Central memory CD4-positive, alpha-beta T cell (primary cell): Measurements from ENCODE around the gene SLC7A5.
"Not testable (repeated sequence)": the region's sequence is repeated elsewhere in the genome, so short reads cannot be mapped to it uniquely, and the experiment has no call there.

Experiments
- DNase-seq: peaks from one replicate; pipeline ENCODE4 v3.0.0; 2022

Gene SLC7A5

DNA sequence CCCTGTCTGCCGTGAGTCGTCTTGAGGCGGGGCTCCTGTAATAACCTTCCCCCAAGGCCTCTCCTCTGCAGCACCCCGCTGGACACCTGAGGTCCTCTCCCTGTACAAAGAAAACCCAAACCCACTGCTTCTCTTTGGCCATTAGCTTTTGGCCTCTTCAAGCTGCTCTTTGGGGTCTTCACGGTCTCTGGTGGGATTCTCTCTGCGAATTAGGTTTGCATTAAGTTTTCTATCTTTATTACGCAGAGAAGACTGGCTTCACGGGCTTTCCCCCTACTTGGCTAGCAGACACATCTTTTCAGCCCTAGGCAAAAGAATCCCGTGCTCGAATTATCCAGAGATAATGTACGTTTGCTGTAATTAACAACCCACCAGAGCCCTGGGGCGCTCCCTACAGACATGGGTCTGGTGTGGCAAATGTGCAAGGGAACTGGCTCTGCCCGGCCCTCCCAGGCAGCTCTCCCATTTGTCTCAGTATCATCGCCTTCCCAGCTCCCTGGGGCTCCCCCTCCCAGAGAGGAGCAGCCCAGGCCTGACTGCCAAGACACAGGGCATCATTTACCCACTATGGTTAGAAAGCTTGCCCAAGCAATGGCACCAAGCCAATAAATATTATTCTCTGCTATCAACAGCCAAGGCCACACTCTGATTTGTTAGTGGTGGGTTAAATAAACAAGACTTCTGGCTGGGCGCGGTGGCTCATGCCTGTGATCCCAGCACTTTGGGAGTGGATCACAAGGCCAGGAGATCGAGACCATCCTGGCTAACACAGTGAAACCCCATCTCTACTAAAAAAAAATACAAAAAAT is 78.8 kb downstream of the SLC7A5 start:
- DNase-seq = no peak

DNA sequence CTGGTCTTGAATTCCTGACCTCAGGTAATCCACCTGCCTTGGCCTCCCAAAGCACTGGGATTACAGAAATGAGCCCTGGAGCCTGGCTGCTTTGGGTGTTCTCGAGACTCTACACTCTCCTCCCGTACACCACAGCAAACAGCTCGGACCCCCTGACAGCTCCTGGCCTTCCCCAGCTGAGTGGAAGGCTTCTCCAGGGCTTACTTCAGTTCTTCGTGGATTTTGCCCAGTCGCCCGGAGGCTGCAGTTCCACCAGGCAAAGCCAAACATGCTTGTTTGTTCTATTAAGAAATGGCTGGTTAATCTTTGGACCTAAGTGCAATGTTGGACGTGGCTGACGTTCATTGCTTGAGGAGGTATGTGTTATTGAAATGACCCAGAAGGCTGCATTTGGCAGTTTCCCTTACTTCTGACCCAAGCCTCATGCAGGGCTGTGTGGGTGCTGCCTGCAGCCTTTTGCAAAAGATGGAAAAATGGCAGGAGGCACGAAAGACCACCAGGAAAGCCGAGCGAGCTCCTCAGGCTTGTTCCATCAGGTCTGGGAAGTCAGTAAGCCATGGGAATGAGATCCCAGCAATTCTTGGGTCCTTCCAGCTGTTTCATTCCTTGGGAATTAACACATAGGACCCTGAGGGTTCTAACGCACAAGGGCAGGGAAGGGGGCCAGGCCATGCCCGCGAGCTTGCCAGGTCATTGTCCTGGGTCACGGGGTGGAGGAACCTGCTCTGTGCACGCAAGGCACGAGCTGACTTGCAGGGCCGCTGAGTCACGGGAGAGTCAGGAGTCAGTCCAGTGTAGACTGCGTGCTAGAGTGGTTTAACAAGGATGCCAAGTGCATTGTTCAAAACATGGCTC is 79.6 kb downstream of the SLC7A5 start:
- DNase-seq = no peak

DNA sequence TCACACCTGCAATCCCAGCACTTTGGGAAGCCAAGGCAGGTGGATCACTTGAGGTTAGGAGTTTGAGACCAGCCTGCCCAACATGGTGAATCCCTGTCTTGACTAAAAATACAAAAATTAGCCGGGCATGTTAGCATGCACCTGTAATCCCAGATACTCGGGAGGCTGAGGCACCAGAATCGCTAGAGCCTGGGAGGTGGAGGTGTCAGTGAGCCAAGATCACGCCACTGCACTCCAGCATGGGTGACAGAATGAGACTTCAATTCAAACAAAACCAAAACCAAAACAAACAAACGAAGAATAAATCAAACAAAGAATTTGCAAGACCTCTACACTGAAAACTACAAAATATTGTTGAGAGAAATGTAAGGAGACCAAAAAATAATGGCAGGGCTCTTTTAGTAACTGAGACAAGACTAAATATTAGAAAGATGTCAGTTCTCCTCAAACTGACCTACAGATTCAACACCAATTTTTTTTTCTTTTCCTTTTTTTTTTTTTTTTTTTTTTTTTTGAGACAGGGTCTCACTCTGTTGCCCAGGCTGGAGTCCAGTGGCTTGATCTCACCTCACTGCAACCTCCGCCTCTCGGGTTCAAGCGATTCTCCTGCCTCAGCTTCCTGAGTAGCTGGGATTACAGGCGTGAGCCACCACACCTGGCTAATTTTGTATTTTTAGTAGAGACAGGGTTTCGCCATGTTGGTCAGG is 80.4 kb downstream of the SLC7A5 start:
- DNase-seq = not testable (repeated sequence)

DNA sequence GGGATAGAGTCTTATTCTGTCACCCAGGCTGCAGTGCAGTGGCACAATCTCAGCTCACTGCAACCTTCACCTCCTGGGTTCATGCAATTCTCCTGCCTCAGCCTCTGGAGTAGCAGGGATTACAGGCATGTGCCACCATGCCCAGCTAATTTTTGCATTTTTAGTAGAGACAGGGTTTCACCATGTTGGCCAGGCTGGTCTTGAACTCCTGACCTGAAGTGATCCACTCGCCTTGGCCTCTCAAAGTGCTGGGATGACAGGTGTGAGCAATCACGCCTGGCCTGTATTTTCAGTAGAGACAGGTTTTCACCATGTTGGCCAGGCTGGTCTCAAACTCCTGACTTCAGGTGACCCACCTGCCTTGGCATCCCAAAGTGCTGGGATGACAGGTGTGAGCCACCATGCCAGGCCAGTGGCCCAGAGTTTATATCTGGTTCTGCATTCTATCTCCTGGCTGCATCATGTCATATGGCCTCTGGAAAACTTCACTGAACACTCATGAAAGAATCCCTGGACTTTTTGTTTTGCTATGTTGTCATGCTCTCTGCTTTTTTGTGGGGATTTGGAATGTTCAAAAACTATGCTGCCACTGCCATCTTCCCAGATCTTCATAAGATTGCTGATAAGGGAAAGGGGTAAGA is 81.7 kb downstream of the SLC7A5 start:
- not testable (repeated sequence) for DNase-seq

DNA sequence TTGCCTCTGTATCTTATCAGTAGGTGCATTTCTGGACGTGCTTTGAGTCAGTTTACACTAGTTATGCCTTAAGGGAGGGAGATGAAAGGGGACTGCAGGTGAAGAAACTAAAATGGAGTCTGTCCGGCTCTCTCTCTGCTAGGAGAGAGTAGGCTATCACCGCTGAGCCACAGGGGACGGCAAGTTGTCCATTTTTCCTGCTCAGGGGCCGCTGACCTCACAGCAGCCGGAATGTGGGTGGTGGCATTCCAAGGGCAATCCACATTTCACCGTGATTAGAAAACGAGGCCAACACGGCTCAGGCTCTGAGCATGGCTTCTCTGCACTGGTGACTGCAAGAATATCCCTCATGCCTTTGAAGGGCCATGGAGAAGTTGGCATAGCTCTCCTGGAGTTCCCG is 84.5 kb downstream of the SLC7A5 start:
- no peak for DNase-seq

DNA sequence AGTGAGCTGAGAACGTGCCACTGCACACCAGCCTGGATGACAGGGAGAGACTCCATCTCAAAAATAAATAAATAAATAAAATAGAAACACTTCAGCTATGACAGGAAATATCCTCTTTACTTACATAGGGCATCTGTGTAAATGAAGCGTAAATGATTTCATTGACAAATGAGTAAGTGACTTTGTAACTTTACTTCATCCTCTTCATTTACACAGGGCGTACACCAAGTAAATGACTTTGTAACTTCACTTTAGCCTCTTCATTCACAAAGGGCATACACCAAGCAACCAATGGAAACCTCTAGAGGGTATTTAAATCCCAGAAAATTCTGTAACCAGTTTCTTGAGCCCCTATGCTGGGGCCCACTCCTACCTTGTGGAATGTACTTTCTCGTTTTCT is 87.3 kb downstream of the SLC7A5 start:
- no peak for DNase-seq

DNA sequence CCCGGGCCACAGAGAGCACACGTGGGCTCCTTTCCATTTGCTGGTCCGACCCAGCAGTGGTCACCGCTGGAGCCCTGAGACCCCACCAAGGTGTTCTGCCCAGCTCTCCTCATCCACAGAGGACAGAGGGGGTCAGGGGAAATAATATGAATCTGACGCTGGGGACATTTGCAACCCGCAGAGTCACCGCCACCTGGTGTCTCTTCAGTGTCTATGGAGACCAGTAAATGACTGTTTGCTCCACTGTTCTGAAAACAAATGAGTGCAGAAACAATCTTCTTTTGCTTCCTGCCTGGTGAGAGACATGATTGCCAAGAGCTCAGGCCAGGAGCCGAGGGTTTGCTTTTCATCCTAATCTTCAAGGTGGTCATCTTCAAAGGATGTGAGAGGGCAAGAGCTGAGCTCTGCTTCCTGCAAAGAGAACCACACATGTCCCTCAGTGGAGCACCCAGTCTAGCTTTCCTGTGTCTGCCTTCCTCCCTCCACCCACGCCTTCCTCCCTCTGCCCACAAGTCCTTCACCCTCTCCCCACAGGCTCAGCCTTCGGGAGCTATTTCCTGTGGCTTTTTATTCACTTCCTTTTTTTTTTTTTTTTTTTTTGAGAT is 88.8 kb downstream of the SLC7A5 start:
- DNase-seq = peak; percentile 39
